ENCODE data around the gene GPC5.

- TF ChIP-seq POLR2AphosphoS5 (IDR thresholded peaks at IDR 0.05; ENCODE audit: low read depth, low read length) (no peak), TAF1 (IDR thresholded peaks at IDR 0.05; ENCODE audit: borderline replicate concordance, insufficient read depth, low read length) (no peak)
These were observed 1054.4 kb downstream of the GPC5 start for GRCh38 chr13:92452840-92453239.

Data from PFSK-1 (cell line).